ENCODE measurements around the gene STRBP. TPM values are rescaled to one million over a fixed set of nuclear protein-coding genes. Genes with fewer than 3 reads are reported as not detected.

Gene STRBP
- total and polyA plus RNA-seq, 2 of the 4 experiments (the other 2 are of a cell fraction), result 2.1 to 2.5 TPM

DNA sequence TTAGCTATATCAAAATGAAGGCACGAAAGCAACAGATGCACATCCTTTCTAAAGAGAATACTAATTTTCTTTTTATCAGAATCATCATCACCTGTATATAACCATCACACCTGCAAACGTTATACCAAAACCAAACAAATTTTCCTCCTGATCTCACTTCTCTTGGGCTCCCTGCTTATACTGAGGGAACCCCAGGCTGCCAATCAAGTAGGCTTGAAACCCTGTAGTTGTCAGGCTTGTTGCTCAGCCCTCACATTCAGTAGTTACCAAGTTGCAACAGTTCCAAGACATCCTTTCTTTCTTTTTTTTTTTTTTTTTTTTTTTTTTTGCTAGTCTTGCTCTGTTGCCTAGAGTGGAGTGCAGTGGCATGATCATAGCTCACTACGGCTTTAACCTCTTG is 12.7 kb downstream of the STRBP start:
- no peak overlapping the region for H2AFZ ChIP-seq (replicated peaks; ENCODE audit: low read length, poor library complexity)
- H2BK5ac ChIP-seq (ENCODE audit: low read depth, low read length, poor library complexity, severe bottlenecking), result no peak overlapping the region
- H3K4me1 ChIP-seq (ENCODE audit: control insufficient read depth, insufficient read depth, low read length), result no peaks in the 10 kb centered on the region
- no peak overlapping the region for H3K4me3 ChIP-seq (ENCODE audit: insufficient read depth, low read depth, low read length)
- no peaks in the 10 kb centered on the region for H3K36me3 ChIP-seq (ENCODE audit: control insufficient read depth, insufficient read depth, low read length)
- H3K4ac ChIP-seq (ENCODE audit: low read depth, low read length), result no peak overlapping the region
- no peaks in the 10 kb centered on the region for H4K20me1 ChIP-seq (ENCODE audit: insufficient read depth, low read length)
- H3K4me2 ChIP-seq (ENCODE audit: low read depth, low read length), result no peak overlapping the region
- no peak overlapping the region for H4K8ac ChIP-seq (ENCODE audit: low read depth in 2 of 2, low read length in 2 of 2)
- in situ Hi-C loops (cut with MboI; ENCODE audit: low sequenced_read_pairs), result no loop called here
- no peak overlapping the region for H3K9ac ChIP-seq (ENCODE audit: low read depth, low read length)
- H3K56ac ChIP-seq (ENCODE audit: extremely low read depth, insufficient read depth, low read length), result no peak overlapping the region
- H3K18ac ChIP-seq (ENCODE audit: low read depth, low read length), result no peak overlapping the region
- CTCF ChIA-PET, result no interaction called here
- dilution Hi-C loops (cut with HindIII; ENCODE audit: low sequenced_read_pairs, unreplicated experiment), result no loop called here
- no peak overlapping the region for H3K23ac ChIP-seq (ENCODE audit: low read depth, low read length)
- H2BK120ac ChIP-seq (ENCODE audit: low read depth, low read length), result no peak overlapping the region
- H3K14ac ChIP-seq (replicated peaks; ENCODE audit: low read depth, low read length), result no peak overlapping the region
- no peaks in the 10 kb centered on the region for H3K9me1 ChIP-seq (ENCODE audit: insufficient read depth, low read length)
- intact Hi-C loops (cut with micrococcal nuclease), result no loop called here
- peaks cover 3% of the 10 kb centered on the region for H3K27me3 ChIP-seq (ENCODE audit: control insufficient read depth, insufficient read depth, low read length)
- no peak overlapping the region for H2BK15ac ChIP-seq (ENCODE audit: low read depth, low read length)
- H3K9me3 ChIP-seq (ENCODE audit: control insufficient read depth, insufficient read depth, low read length), result no peaks in the 10 kb centered on the region
- H2AK9ac ChIP-seq (replicated peaks; ENCODE audit: low read depth, low read length, poor library complexity), result no peak overlapping the region
- POLR2A ChIA-PET (ENCODE audit: unreplicated experiment), result no interaction called here
- no peak for DNase-seq
- no peak overlapping the region for H4K91ac ChIP-seq (ENCODE audit: insufficient read depth, low read depth, low read length)
- no TSS peak for BruUV-seq (replicated peaks)
- H2BK20ac ChIP-seq (ENCODE audit: low read depth, low read length), result no peak overlapping the region
- H2AK5ac ChIP-seq (ENCODE audit: low read depth, low read length), result no peak overlapping the region
- H3K79me1 ChIP-seq (ENCODE audit: low read depth in 1 of 2, low read length in 2 of 2), result no peaks in the 10 kb centered on the region
- TF ChIP-seq RFX5 (IDR thresholded peaks at IDR 0.05; ENCODE audit: low read depth, low read length) (no peak), CHD1 (IDR thresholded peaks at IDR 0.05; ENCODE audit: low read depth, low read length) (no peak), MAZ (IDR thresholded peaks at IDR 0.05; ENCODE audit: borderline replicate concordance, low read depth, low read length) (no peak), SMC3 (IDR thresholded peaks at IDR 0.05; ENCODE audit: low read depth, low read length) (no peak), MXI1 (IDR thresholded peaks at IDR 0.05; ENCODE audit: borderline replicate concordance, low read depth, low read length) (no peak), RCOR1 (IDR thresholded peaks at IDR 0.05; ENCODE audit: insufficient replicate concordance, low read length) (no peak), FOS (IDR thresholded peaks at IDR 0.05; ENCODE audit: low read depth, low read length) (no peak), CTCF (conservative IDR thresholded peaks at IDR 0.05; ENCODE audit: low read depth, low read length) (no peak), CEBPB (IDR thresholded peaks at IDR 0.05; ENCODE audit: low read depth, low read length) (no peak), POLR2A (IDR thresholded peaks at IDR 0.05; ENCODE audit: low read depth, low read length) (no peak), RAD21 (IDR thresholded peaks at IDR 0.05; ENCODE audit: low read length) (no peak), NFE2L2 (IDR thresholded peaks at IDR 0.05; ENCODE audit: low read depth, low read length) (no peak), BHLHE40 (IDR thresholded peaks at IDR 0.05; ENCODE audit: low read depth, low read length) (no peak), MAFK (IDR thresholded peaks at IDR 0.05; ENCODE audit: low read depth, low read length) (no peak)
- TF ChIP-seq, protein P1, sequence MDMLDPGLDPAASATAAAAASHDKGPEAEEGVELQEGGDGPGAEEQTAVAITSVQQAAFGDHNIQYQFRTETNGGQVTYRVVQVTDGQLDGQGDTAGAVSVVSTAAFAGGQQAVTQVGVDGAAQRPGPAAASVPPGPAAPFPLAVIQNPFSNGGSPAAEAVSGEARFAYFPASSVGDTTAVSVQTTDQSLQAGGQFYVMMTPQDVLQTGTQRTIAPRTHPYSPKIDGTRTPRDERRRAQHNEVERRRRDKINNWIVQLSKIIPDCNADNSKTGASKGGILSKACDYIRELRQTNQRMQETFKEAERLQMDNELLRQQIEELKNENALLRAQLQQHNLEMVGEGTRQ (IDR thresholded peaks at IDR 0.05; ENCODE audit: low read depth, low read length), result no peak
- TF ChIP-seq, protein P2, sequence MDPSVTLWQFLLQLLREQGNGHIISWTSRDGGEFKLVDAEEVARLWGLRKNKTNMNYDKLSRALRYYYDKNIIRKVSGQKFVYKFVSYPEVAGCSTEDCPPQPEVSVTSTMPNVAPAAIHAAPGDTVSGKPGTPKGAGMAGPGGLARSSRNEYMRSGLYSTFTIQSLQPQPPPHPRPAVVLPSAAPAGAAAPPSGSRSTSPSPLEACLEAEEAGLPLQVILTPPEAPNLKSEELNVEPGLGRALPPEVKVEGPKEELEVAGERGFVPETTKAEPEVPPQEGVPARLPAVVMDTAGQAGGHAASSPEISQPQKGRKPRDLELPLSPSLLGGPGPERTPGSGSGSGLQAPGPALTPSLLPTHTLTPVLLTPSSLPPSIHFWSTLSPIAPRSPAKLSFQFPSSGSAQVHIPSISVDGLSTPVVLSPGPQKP (IDR thresholded peaks at IDR 0.05; ENCODE audit: borderline replicate concordance, low read depth, low read length), result no peak
- no peak overlapping the region for H4K5ac ChIP-seq (ENCODE audit: low read depth, low read length)
- no peak overlapping the region for H3K27ac ChIP-seq (ENCODE audit: insufficient read depth, low read length)
- ATAC-seq (ENCODE audit: low read depth), result no peak
- 40% methylated on average over 1 of the region's 3 CpGs; no CpG with 5 or more reads in 1 of the 2 experiments for WGBS, 2 experiments (ENCODE audit: extremely low coverage in 2 of 2, insufficient read length in 1 of 2)

Measured in IMR-90 (cell line).